GM12874 (cell line): ENCODE data around the gene C16orf74.

ENCODE experiments used
- TF ChIP-seq, protein P1 (sequence below): IDR thresholded peaks from 2 replicates; pipeline ENCODE4 v1.5.1; 2011; ENCODE audit warnings: low read depth, mild to moderate bottlenecking, control low read depth, low read length, moderate library complexity; ENCODE audit not compliant: insufficient read depth

The C16orf74 gene

DNA sequence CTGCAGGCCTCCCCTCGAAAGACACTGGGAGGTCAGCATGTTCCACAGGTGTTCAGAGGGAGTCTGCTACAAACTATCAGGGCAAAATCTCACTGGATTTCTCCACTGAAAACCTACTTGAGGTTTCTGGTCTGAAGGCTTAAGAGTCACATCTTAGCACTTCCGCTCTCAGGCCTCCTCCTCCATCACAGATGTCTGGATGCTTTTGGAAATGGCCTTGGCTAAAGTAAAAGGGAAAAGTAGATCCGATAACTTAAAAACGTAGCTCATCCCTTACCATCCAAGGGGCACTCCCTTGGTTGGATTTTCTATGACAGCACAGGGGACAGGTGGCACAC is 76.5 kb downstream of the C16orf74 start:
- TF ChIP-seq, protein P1, sequence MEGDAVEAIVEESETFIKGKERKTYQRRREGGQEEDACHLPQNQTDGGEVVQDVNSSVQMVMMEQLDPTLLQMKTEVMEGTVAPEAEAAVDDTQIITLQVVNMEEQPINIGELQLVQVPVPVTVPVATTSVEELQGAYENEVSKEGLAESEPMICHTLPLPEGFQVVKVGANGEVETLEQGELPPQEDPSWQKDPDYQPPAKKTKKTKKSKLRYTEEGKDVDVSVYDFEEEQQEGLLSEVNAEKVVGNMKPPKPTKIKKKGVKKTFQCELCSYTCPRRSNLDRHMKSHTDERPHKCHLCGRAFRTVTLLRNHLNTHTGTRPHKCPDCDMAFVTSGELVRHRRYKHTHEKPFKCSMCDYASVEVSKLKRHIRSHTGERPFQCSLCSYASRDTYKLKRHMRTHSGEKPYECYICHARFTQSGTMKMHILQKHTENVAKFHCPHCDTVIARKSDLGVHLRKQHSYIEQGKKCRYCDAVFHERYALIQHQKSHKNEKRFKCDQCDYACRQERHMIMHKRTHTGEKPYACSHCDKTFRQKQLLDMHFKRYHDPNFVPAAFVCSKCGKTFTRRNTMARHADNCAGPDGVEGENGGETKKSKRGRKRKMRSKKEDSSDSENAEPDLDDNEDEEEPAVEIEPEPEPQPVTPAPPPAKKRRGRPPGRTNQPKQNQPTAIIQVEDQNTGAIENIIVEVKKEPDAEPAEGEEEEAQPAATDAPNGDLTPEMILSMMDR, result no peak

DNA sequence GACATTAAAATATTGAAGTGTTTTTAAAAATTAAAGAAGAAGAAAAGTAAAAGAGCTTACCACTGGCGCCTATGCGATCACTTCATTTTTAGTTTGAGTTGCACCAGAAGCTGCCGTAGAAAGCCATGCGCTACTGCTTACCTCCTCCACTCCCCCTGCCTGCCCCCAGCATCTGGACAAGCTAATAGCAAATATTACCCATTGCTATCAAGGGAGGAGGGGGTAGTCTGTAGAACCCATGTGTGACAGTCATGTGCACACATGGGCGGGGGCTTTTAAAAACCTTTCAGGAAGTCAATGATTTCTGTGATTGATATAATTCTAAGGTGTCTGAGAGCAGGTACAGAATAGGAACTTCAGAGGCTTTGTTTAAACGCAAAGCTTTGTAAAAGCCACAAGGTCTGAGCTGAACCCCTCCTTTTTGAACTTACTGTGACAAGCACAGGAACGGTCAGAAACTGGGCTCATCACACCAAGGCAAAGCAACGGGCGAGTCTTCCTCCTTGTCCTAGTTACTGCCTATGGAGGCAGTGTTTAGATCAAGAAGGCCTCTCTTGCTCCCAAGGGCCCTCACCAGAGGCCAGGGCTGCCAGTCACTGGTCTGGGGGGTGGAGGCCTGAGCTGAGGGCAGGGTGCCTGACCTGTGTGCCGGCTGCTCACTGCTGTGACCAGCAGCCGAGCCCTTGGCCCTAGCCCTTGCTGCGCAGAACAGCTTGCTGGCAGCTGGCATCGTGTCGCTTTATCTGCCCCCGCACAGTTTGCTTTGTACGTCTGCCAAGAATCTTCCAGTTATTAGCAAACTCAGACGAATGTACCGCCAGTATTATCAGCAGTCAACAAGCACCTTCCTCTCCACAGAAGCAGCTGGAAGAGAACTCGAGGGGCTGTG is 77.1 kb downstream of the C16orf74 start:
- TF ChIP-seq, protein P1, result no peak

GRCh38 chr16:85670840-85671239 is 80.1 kb downstream of the C16orf74 start:
- TF ChIP-seq, protein P1, result no peak

GRCh38 chr16:85668676-85669424 is 82.0 kb downstream of the C16orf74 start:
- TF ChIP-seq, protein P1, result no peak

GRCh38 chr16:85667841-85668413 is 83.0 kb downstream of the C16orf74 start:
- TF ChIP-seq, protein P1, result no peak

DNA sequence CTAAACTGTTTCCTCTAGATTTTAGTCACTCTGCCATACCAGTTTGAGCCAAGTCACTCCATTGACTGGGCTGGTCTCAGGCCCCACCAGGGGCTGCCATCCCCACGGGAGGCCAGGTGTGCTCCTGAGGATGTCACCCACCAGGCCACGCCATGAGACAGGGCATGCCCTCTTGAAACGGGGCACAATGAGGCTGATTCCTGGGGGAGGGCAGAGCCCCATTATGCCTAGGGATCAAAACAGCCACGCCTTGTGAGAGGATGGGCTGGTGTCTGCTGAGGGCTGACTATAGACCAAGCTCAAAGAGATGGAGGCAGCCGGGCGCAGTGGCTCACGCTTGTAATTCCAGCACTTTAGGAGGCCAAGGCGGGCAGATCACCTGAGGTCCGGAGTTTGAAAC is 83.6 kb downstream of the C16orf74 start:
- TF ChIP-seq, protein P1, result no peak

DNA sequence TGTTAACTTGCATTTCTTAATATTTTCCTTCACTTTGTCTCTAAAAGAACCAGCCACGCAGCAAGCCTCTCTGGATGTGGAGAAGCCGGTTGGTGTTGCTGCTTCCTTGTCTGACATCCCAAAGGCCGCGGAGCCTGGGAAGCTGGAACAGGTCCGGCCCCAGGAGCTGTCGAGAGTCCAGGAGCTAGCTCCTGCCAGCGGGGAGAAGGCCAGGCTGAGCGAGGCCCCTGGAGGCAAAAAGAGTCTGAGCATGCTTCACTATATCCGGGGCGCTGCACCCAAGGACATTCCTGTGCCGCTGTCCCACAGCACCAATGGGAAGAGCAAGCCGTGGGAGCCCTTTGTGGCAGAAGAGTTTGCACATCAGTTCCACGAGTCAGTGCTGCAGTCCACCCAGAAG is 85.0 kb downstream of the C16orf74 start:
- TF ChIP-seq, protein P1, result no peak
